Neural cell (in vitro differentiated cells): ENCODE data around the gene HPX.

Experiments used
- EZH2 ChIP-seq: fragments of 200-600, 300-800 bp; shearing (Covaris generic), sonication (generic); IDR thresholded peaks from 2 replicates; pipeline ENCODE4 v1.6.1; 2014; ENCODE audit warnings: antibody characterized with exemption, low read length, borderline replicate concordance, mild to moderate bottlenecking; ENCODE audit not compliant: insufficient read depth, poor library complexity, severe bottlenecking
- TF ChIP-seq, protein P1 (sequence below): fragments of 450-650 bp; IDR thresholded peaks from 2 replicates; pipeline ENCODE4 v1.5.1; 2014; ENCODE audit warnings: antibody characterized with exemption, mild to moderate bottlenecking, moderate library complexity; ENCODE audit not compliant: poor library complexity, severe bottlenecking

DNA sequence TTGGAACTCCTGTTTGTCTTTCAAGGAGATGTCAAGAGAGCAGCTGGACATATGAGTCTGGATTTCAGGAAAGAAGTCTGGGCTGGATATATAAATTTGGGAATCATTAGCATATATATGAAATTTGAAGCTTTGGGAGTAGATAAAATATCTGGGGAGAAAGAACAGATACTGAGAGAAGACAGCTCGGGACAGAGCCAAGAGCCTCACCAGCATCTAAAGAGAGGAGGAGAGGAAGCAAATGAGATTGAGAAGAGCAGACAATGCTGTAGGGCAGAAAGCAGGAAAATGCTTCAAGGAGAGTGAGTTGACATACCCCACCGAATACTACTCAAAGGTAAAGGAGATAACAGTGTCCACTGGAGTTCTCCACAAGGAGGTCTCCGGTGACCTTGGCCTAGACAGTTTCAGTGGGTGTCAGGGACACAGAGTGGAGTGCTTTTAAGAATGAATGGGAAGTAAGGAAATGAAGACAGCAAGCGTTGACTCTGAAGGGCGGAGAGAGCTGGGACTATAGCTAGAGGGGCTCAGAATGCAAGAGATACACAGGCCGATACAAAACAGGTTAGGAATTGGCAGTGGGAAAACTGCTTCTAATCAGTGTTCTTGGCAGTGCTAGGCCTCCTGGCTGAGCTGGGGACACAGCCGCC, 22.8 kb downstream of the HPX start:
- TF ChIP-seq, protein P1, sequence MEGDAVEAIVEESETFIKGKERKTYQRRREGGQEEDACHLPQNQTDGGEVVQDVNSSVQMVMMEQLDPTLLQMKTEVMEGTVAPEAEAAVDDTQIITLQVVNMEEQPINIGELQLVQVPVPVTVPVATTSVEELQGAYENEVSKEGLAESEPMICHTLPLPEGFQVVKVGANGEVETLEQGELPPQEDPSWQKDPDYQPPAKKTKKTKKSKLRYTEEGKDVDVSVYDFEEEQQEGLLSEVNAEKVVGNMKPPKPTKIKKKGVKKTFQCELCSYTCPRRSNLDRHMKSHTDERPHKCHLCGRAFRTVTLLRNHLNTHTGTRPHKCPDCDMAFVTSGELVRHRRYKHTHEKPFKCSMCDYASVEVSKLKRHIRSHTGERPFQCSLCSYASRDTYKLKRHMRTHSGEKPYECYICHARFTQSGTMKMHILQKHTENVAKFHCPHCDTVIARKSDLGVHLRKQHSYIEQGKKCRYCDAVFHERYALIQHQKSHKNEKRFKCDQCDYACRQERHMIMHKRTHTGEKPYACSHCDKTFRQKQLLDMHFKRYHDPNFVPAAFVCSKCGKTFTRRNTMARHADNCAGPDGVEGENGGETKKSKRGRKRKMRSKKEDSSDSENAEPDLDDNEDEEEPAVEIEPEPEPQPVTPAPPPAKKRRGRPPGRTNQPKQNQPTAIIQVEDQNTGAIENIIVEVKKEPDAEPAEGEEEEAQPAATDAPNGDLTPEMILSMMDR, result no peak
- TF ChIP-seq EZH2, result no peak
